GM19099 (cell line): ENCODE results near the gene SLC30A10.

ENCODE experiments used
- POLR2A ChIP-seq: IDR thresholded peaks from 3 replicates; pipeline ENCODE4 v1.6.1; 2011; ENCODE audit warnings: low read depth; ENCODE audit not compliant: insufficient read length; ENCODE audit errors: extremely low read depth

The SLC30A10 gene

DNA sequence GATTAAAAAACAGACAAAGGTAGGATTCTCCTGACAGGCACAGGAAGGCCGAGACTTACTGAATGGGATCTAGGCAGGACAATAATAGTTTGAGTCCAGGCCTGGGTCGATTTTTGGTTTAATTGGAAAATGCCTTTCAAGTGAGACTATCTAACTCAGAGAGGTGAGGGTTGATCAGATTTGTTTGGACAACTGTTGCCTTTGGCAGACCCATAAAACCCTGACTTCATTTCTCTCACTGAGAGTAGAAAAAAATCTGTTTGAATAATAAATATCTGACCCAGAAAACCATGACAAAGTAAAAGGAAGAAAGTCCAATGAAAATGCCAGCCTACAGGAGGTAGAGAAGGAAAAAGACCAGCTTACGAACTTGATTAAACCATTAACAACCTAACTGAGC, 12.3 kb upstream of the SLC30A10 start:
- TF ChIP-seq POLR2A = no peak

DNA sequence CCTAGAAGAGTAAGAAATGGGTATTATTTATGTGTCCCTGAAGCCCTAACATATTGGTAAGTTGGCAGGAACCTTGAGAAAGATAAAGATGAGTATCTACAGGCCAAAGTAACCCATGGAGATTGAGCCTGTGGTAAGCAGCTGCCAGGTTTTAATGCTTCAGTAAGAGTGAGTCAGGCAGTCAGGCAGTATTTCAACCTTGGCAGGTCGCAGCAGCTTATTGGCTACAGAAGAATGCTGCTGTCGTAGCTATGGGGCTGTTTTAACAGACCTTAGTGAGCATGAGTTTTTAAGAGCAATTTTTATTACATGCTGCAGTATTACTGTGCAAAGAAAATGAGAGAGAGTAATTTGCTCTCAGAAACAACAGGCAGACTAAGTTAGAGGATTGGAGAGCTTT, 10.3 kb upstream of the SLC30A10 start:
- TF ChIP-seq POLR2A = no peak

- no peak for TF ChIP-seq POLR2A
Measured at GRCh38 chr1:219931033-219931432, 2.7 kb upstream of the SLC30A10 start.

DNA sequence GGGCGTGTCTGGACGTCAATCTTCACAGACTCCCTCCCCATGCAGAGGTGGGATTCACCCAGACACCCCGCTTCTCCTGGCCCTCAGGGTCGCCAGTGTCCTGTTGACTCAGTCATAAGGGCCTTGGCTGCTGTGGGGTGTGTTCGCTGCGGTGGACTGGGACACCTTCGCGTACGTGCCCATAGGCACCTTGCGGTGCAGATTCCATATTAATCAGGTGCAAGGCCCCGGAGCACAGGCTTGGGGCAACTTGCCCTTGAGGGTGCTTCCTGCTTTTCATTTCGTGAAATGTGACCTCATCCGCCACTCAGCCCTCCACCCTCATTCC, 398 bp upstream of the SLC30A10 start:
- no peak for TF ChIP-seq POLR2A

- no peak for TF ChIP-seq POLR2A
Measured at GRCh38 chr1:219927298-219927955, 930 bp downstream of the SLC30A10 start.

- no peak for TF ChIP-seq POLR2A
Measured at GRCh38 chr1:219926363-219926998, 1.9 kb downstream of the SLC30A10 start.

GRCh38 chr1:219924342-219924741, 4.0 kb downstream of the SLC30A10 start:
- TF ChIP-seq POLR2A = no peak

GRCh38 chr1:219917851-219918466, 10.4 kb downstream of the SLC30A10 start:
- no peak for TF ChIP-seq POLR2A

DNA sequence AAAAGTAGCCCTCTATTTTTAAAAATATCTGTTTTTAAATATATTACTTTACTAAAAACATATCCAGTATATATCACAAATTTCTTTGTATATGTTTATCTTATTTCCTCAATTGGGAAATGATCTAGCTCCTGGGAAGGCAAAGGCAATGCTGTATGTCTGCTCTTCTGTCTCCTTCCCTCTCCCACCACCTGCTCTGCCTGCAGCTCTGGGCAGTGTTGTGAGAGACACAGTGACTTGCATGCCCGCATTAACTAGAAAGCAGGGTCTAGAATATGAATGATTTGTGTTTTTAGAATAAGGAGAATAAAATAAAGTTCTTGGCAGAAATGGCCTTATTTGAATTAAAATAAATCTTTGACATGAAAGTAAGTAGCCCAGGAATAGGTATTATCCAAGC, 11.1 kb downstream of the SLC30A10 start:
- no peak for TF ChIP-seq POLR2A

GRCh38 chr1:219916257-219916656, 12.1 kb downstream of the SLC30A10 start:
- no peak for TF ChIP-seq POLR2A

DNA sequence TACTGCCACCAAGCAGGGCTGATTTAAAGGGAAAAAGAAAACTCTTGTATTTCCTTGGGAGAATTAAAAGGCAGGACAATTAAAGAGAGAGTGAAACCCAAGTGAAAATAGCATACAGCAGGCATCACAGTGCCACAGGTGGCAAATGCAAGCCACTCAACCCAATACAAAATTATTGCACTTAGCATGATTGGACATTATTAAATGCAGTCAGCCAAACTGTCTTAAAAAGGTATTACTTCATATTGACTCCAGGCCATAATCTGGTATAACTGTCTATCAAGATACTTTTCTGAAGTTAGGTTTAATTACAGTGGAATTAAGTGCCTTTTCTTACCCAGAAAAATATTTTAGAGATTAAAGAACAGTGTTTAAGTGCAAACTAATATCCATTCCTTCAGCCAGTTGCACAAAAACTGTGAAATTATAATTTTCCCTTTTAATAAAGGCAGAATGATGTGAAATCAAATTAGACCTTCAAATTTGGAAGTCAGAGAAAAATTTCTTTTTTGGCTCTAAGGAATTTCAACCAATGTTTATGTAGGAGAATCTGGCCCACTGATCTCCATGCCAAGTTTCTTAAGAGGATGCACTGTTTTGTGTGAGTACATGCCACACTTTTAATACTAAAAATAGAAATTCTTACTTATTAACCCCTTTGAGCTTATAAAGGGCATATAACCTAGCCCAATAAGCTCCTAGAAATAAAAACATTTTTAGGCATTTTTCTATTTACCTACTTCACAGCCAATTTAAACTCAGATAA, 15.2 kb downstream of the SLC30A10 start:
- TF ChIP-seq POLR2A = no peak

- TF ChIP-seq POLR2A = no peak
Measured at GRCh38 chr1:219910716-219911115, 17.6 kb downstream of the SLC30A10 start.

DNA sequence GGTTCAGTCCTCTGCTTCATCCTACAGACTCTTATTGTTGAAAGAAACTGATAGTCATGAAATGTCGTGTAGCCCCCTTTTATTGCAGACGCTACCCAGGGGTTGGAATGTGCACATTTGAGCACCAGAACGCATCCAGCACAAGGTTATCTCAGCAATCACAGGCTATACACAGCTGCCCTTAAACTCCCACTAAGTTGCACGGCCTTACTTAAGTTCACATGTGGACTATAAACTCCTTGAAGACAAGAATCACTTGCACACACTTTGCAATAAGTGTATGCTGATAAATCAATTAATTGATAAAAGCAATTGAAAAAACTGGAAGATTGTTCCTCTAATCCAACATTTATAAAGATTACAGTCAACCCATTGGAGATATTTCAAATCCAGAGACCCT, 18.9 kb downstream of the SLC30A10 start:
- TF ChIP-seq POLR2A = no peak

DNA sequence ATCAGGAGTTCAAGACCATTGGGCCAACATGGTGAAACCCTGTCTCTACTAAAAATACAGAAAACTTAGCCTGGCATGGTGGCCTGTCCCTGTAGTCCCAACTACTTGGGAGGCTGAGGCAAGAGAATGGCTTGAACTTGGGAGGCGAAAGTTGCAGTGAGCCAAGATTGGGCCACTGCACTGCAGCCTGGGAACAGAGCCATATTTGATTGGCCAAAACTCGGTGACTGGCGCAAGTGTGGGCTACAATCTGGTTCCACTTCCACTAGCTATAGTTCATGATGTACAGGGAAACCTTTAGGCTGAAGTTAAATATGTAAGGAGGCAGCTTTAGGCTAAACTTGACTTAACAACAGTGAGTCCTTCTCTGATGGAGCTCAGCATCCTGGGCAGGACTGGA, 20.2 kb downstream of the SLC30A10 start:
- TF ChIP-seq POLR2A = no peak

- no peak for TF ChIP-seq POLR2A
Measured at GRCh38 chr1:219907772-219908070, 20.6 kb downstream of the SLC30A10 start.
